Neural cell (in vitro differentiated cells): Measurements from ENCODE around the gene PKIB.

ENCODE experiments used
- EP300 ChIP-seq: fragments of 450-650 bp; conservative IDR thresholded peaks from 2 replicates; pipeline ENCODE4 v1.6.1; 2014; ENCODE audit warnings: antibody characterized with exemption, mild to moderate bottlenecking, moderate library complexity; ENCODE audit not compliant: poor library complexity, severe bottlenecking
- EZH2 ChIP-seq: fragments of 200-600, 300-800 bp; shearing (Covaris generic), sonication (generic); IDR thresholded peaks from 2 replicates; pipeline ENCODE4 v1.6.1; 2014; ENCODE audit warnings: antibody characterized with exemption, low read length, borderline replicate concordance, mild to moderate bottlenecking; ENCODE audit not compliant: insufficient read depth, poor library complexity, severe bottlenecking
- MXI1 ChIP-seq: fragments of 450-650 bp; conservative IDR thresholded peaks from 2 replicates; pipeline ENCODE4 v1.6.1; 2014; ENCODE audit warnings: antibody characterized with exemption, mild to moderate bottlenecking; ENCODE audit not compliant: poor library complexity, severe bottlenecking
- POLR2AphosphoS5 ChIP-seq: IDR thresholded peaks from 2 replicates; pipeline ENCODE4 v1.6.1; 2012
- RAD21 ChIP-seq: fragments of 450-650 bp; conservative IDR thresholded peaks from 2 replicates; pipeline ENCODE4 v1.6.1; 2014; ENCODE audit warnings: antibody characterized with exemption, mild to moderate bottlenecking, moderate library complexity
- SMC3 ChIP-seq: fragments of 450-650 bp; conservative IDR thresholded peaks from 2 replicates; pipeline ENCODE4 v1.6.1; 2014; ENCODE audit warnings: antibody characterized with exemption, mild to moderate bottlenecking, moderate library complexity; ENCODE audit not compliant: poor library complexity
- TAF1 ChIP-seq: IDR thresholded peaks from 2 replicates; pipeline ENCODE4 v1.6.1; 2012; ENCODE audit warnings: low read depth
- TF ChIP-seq, protein P1 (sequence below): fragments of 450-650 bp; IDR thresholded peaks from 2 replicates; pipeline ENCODE4 v1.5.1; 2014; ENCODE audit warnings: antibody characterized with exemption, mild to moderate bottlenecking, moderate library complexity; ENCODE audit not compliant: poor library complexity, severe bottlenecking
- TF ChIP-seq, protein P2 (sequence below): IDR thresholded peaks from 2 replicates; pipeline ENCODE4 v1.6.1; 2012; ENCODE audit warnings: borderline replicate concordance

GRCh38 chr6:122712448-122713137 lies 102.4 kb downstream of the PKIB start:
- TF ChIP-seq EP300 (no peak), EZH2 (no peak), POLR2AphosphoS5 (no peak), TAF1 (no peak), MXI1 (no peak), RAD21 (no peak), SMC3 (no peak)
- TF ChIP-seq, protein P1, sequence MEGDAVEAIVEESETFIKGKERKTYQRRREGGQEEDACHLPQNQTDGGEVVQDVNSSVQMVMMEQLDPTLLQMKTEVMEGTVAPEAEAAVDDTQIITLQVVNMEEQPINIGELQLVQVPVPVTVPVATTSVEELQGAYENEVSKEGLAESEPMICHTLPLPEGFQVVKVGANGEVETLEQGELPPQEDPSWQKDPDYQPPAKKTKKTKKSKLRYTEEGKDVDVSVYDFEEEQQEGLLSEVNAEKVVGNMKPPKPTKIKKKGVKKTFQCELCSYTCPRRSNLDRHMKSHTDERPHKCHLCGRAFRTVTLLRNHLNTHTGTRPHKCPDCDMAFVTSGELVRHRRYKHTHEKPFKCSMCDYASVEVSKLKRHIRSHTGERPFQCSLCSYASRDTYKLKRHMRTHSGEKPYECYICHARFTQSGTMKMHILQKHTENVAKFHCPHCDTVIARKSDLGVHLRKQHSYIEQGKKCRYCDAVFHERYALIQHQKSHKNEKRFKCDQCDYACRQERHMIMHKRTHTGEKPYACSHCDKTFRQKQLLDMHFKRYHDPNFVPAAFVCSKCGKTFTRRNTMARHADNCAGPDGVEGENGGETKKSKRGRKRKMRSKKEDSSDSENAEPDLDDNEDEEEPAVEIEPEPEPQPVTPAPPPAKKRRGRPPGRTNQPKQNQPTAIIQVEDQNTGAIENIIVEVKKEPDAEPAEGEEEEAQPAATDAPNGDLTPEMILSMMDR = no peak
- TF ChIP-seq, protein P2, sequence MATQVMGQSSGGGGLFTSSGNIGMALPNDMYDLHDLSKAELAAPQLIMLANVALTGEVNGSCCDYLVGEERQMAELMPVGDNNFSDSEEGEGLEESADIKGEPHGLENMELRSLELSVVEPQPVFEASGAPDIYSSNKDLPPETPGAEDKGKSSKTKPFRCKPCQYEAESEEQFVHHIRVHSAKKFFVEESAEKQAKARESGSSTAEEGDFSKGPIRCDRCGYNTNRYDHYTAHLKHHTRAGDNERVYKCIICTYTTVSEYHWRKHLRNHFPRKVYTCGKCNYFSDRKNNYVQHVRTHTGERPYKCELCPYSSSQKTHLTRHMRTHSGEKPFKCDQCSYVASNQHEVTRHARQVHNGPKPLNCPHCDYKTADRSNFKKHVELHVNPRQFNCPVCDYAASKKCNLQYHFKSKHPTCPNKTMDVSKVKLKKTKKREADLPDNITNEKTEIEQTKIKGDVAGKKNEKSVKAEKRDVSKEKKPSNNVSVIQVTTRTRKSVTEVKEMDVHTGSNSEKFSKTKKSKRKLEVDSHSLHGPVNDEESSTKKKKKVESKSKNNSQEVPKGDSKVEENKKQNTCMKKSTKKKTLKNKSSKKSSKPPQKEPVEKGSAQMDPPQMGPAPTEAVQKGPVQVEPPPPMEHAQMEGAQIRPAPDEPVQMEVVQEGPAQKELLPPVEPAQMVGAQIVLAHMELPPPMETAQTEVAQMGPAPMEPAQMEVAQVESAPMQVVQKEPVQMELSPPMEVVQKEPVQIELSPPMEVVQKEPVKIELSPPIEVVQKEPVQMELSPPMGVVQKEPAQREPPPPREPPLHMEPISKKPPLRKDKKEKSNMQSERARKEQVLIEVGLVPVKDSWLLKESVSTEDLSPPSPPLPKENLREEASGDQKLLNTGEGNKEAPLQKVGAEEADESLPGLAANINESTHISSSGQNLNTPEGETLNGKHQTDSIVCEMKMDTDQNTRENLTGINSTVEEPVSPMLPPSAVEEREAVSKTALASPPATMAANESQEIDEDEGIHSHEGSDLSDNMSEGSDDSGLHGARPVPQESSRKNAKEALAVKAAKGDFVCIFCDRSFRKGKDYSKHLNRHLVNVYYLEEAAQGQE = no peak
